ENCODE measurements around the gene PRKAB2.
"Not testable (repeated sequence)": the region's sequence is repeated elsewhere in the genome, so short reads cannot be mapped to it uniquely, and the experiment has no call there.

DNA sequence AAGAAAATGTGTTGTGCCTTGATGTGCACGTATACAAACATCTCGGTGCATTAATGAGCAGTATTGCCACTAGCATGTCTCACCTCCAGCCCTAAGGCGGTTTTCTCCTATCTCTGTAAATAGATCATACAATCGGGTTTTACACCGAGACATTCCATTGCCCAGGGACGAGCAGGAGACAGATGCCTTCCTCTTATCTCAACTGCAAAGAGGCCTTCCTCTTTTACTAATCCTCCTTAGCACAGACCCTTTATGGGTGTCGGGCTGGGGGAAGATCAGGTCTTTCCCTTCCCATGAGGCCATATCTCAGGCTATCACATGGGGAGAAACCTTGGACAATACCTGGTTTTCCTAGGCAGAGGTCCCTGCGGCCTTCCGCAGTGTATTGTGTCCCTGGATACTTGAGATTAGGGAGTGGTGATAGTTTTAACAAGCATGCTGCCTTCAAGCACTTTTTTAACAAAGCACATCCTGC lies 65.8 kb downstream of the PRKAB2 start:
- TF ChIP-seq, protein P1, sequence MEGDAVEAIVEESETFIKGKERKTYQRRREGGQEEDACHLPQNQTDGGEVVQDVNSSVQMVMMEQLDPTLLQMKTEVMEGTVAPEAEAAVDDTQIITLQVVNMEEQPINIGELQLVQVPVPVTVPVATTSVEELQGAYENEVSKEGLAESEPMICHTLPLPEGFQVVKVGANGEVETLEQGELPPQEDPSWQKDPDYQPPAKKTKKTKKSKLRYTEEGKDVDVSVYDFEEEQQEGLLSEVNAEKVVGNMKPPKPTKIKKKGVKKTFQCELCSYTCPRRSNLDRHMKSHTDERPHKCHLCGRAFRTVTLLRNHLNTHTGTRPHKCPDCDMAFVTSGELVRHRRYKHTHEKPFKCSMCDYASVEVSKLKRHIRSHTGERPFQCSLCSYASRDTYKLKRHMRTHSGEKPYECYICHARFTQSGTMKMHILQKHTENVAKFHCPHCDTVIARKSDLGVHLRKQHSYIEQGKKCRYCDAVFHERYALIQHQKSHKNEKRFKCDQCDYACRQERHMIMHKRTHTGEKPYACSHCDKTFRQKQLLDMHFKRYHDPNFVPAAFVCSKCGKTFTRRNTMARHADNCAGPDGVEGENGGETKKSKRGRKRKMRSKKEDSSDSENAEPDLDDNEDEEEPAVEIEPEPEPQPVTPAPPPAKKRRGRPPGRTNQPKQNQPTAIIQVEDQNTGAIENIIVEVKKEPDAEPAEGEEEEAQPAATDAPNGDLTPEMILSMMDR (conservative IDR thresholded peaks at IDR 0.05; ENCODE audit: low read length): not testable (repeated sequence)
- TF ChIP-seq EZH2phosphoT487 (IDR thresholded peaks at IDR 0.05; ENCODE audit: borderline replicate concordance): not testable (repeated sequence)
